GM18502 (cell line): ENCODE data around the gene PIAS1.

ENCODE experiments used
- ATAC-seq: cut with Tn5 transposase; IDR thresholded peaks from one replicate; pipeline ENCODE4 v1.9.1; 2021; ENCODE audit warnings: mild to moderate bottlenecking; ENCODE audit not compliant: unreplicated experiment, poor library complexity

Gene PIAS1

DNA sequence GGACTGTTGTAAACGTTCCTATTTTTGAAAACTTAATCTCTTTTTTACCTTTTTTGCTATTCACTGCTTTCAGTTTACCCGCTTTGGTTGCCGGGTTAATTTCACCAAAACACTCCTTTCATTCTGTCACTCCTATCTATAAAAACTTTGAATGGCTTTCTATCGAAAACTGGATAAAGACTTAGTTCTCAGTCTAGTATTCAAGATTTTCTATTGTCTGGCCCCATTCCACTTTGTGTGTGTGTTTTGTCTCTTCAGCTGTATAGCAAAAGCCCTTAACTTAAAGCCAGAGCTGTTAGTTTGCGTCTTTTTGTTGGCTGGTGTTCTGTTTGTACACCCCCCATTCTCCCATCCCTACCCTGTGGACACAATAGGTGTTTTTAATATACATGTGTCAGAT, 7.5 kb downstream of the PIAS1 start:
- no peak for ATAC-seq

DNA sequence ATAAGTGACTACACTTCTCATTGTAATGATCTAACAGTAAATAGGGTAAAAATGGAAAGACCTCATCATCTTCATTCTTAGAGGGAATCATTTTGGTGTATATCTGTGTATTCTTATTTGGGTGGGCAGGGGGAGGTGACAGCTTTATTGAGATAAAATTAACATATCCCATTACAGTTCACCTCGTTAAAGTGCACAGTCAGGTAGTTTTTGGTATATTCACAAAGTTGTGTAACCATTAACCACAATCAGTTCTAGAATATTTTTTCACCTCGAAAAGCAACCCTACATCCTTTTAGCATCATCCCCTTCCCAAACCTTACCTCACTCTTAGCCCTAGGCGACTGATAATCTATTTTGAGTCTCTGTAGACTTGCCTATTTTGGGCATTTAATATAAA, 8.1 kb downstream of the PIAS1 start:
- ATAC-seq = no peak

DNA sequence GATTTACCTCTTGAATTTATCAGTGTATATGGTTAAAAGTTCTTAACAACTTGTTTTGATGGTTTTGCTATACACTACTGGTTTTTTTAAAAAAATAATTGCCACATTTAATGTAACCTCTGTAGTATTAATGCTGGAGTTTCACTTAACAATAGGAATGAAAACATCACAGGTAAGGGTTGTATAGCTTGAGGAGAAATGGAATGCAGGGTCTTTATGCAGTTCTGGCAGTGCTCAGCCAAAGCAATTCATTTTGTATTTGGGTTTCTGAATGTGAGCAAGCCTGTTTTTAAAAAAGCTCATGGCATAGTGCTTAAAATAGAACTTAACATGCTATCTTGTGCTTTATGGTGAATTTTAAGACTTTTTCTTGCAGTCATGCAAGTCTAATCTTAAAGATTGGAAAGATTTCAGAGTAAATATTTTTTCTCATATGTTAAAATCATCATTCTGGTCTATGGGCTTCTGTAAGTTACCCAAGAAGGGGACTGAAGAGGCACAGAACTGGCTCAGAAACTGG, 8.9 kb downstream of the PIAS1 start:
- no peak for ATAC-seq

DNA sequence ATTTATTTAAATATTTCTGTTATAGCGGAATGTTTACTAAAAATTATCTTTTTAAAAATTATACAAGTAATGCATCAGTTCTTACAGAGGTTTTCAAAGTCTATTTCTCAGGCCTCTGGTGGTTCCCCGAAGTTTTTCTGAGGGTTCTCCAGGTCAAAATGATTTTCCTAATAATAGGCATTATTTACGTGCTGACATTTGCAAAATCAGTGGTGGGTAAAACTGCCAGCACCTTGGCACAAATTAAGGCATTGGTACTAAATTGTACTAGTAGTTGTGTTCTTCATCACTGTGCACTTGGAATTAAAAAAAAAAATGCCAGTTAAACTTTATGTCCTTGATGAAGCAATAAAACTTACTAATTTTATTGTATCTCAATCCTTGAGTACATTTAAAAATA, 9.5 kb downstream of the PIAS1 start:
- ATAC-seq = no peak

DNA sequence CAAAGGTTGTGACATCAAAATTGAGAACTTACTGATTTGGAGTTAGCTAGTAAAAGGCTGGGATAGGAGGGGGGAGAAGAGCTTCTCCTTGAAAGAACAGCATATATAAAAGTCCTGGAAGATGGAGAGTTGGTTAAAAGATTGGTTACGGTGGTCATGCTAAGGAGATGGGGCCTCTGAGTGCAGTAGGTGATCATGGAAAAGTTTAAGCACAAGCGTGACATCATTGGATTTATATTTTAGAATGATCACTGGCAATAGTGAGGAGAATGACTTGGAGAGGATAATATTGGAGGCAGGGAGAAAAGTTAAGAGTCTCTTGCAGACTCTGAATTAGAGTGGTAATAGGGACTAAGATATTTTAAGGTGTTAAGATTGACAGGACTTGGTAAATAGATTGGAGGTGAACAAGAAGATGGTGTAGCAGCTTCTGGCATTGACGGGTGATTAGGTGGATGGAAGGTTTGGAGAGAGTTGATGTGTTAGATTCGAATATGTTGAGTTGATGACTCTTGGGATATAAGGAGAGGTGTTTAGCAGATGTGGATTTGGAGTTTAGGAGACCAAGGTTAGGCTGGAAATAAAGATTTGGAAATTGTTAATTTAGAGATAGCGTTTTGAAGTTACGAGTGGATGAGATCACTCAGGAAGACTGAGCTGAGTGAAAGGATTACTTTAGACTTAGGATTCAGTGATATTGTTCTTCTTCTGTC, 19.6 kb downstream of the PIAS1 start:
- ATAC-seq = no peak

DNA sequence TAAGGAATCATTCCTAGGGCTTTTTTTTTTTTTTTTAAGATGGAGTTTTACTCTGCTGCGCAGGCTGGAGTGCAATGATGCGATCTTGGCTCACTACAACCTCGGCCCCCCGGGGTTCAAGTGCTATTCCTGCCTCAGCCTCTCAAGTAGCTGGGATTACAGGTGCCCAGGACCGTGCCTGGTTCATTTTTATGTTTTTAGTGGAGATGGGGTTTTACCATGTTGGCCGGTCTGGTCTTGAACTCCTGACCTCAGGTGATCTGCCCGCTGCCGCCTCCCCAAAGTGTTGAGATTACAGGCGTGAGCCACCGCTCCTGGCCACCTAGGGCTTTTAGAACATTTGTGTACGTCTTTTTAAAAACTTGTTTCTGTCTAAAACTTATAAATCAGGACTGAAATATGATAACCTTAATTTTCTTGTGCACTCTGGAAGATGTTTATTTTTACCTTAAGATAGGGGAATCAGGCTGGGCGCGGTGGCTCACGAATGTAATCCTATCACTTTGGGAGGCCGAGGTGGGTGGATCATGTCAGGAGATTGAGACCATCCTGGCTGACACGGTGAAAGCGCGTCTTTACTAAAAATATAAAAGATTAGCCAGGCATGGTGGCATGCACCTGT, 21.8 kb downstream of the PIAS1 start:
- no peak for ATAC-seq

DNA sequence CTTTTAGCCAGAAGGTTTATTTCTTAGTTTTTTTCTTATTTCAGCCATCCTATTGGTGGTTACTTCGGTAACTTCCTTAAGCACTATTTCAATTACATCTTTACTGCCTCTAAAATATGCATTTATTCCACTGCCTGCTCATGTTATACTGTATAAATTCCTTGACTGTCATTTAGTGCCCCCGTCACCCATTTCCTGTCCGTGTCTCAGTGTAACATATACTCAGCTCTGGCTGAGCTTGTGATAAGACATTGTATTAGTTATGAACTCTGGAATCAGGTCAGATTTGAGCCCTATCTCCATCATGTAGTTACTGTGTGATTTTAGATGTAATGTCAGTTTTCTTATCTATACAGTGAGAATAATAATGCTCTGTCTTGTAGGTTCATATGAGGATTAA, 24.2 kb downstream of the PIAS1 start:
- no peak for ATAC-seq

DNA sequence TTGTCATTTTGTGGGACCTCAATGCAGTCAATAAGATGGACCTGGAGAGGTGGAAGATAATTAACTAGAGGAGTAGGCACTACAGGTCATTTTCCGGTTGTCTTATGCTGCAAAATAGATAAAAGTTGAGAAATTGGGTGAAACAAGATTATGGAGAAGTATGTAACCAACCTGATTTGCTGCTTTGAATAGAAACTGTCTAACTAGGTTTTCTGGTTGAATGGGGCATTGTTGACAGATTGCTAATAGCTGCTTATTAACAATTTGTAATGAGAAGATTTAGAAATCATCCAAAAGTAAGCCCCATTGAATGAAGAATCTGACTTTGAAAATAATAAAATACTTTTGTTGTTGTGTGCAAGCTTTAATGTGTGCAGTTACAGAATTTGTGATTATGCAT, 26.2 kb downstream of the PIAS1 start:
- no peak for ATAC-seq

DNA sequence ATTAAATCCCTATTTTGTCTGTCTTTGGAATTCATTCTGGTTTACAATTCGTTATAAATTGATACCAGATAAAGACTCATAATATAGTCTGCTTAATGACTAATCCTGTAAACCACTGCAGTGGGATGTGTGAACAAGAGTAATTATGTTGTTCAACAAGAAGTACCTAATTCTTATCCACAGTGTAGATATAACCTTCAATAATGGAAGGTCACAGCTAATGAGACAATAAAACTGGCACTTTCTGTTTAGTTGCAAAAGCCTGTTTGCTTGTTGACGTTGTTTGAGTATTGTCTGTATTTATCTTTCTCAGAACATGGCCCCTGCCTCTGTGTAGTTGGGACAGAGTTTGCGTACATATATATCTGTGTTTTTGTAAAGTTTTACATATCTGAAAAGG, 26.7 kb downstream of the PIAS1 start:
- no peak for ATAC-seq

DNA sequence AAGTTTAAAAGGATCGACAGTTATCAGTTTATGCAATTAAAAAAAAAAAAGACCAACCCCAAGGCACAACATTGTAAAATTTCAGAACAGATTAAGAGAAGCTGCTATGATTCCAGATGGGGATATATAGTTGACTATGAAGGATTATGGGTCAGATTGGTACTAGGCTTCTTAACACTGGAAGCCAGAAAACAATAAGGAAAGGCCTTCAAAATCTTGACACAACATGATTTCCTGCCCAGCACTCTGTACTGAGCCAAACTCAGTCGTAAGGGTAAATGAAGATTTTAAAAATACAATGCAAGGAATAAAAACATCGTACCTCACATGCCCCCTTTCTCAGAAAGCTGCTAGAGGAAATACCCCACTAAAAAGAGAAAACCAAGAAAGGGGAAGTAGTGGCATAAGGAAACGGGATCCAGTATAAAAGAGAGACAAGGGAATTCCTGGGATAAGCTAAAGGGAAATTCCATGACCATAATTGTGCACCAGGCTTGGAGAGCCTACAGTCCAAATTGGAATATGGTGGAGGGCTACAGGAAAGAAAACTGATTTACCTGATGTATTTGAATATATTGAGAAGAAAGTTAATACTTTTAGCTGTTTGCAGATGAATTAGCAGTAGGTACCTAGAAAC, 27.9 kb downstream of the PIAS1 start:
- ATAC-seq = no peak

DNA sequence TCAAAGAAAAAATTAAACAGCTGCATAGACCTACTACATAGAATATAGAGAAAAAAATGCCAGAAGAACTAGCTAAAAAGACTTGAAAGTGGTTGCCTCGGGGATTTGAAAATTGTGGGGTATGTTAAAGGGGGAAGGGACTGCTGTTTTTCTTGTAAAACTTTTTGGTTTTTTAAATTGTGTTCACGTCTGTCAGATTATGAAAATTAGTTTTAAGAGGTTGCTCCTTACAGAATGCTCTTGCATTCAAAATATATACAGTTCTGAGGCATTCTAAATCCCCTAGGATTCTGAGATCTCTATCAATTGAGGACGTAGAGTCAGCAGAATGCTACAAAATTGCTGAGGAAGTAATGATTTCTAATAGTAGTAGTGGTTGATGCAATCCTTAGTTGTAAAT, 28.6 kb downstream of the PIAS1 start:
- ATAC-seq = no peak

DNA sequence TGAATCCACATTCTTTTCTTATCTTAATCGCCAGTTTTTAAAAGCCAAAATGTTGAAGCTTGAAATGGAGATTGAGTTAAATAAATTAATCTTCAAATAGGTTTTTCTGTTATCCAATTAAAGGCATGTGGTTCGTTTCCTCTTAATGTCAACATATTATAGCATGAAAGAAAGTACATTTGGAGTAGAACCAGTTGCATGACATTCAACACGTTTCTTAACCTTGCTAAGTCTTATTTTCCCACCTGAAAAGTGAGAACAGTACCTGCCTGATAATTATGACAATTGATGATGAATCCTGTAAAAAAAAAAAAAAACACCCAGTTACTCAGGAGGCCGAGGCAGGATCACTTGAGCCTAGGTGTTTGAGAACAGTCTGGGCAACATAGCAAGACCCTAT, 29.3 kb downstream of the PIAS1 start:
- ATAC-seq = no peak

DNA sequence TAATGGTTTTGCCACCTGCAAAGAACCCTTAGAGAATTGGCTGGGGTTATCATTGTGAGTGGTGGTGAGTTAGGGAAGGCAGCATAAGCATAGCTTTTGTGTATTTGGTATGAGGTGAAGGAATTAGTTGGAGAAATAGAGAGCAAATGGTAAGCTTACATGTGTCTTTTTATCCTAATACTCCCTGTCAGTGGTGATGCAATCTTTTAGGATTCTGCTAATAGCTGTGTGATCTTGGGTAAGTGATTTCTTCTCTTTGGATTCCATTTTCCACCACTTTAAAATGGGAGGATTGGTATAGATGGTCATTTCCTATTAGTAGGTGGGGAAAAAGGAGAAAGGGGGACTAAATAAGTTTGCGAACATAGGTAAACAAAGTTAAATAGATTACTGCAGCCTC, 30.9 kb downstream of the PIAS1 start:
- ATAC-seq = no peak

DNA sequence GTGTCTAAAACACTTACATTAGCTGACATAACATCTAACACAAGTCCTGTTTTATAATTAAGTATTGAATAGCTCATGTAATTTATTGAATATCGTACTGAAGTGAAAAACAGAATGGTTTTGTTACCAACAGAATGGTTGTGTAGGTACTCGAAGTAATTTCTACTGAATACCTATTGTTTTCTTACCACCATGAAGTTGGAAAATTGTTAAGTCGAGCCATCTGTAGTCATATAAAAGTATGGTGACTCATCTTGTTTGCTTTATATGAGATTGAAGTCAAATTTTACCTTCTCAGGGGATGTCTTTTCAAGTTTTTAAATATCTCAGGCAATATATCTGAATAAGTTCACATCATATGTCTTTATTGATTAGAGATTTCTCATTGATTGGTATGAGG, 37.6 kb downstream of the PIAS1 start:
- no peak for ATAC-seq

DNA sequence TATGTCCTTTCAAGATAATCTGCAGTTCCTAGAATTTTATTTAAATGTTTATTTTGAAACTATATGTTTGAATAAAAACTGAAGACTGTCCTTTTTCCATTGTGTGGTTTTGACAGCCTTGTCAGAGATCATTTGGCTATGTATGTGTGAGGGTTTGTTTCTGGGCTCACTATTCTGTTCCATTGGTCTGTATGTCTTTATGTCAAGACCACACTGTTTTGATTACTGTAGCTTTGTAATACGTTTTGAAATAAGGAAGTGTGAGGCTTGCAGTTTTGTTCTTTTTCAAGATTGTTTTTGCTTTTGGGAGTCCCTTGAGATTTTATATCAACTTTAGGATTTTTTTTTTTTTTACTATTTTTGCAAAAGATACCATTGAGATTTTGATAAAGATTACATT, 42.0 kb downstream of the PIAS1 start:
- no peak for ATAC-seq

DNA sequence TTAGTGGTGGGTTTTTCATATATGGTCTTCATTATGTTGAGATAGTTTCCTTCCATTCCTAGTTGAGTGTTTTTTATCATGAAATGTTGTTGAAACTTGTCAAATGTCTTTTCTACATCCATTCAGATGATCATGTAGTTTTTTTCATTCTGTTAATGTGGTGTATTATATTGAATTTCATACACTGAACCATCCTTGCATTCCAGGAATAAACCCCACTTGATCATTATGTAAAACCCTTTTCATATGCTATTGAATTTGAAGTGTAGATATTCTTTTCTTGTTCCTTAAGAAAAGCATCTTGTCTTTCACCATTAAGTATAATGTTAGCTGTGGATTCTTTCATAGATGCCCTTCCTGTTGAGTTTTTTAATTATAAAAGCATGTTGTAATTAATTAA, 42.9 kb downstream of the PIAS1 start:
- ATAC-seq = no peak

DNA sequence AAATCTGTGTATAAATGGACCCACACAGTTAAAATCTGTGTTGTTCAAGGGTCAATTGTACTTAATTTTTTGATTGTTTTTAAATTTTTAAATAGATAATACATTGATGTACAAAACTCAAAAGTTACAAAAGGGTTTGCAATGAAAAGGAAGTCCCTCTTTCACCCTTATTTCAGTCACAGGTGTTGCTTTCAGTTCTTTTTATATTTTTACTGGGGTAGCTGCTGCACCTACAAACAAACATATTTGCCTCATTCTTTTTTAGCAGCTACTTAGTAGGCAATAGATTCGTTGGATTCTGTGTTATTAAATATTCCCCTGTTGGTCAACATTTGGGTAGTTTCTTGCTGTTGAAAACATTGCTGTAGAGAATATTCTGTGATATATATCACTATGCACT, 44.4 kb downstream of the PIAS1 start:
- no peak for ATAC-seq

DNA sequence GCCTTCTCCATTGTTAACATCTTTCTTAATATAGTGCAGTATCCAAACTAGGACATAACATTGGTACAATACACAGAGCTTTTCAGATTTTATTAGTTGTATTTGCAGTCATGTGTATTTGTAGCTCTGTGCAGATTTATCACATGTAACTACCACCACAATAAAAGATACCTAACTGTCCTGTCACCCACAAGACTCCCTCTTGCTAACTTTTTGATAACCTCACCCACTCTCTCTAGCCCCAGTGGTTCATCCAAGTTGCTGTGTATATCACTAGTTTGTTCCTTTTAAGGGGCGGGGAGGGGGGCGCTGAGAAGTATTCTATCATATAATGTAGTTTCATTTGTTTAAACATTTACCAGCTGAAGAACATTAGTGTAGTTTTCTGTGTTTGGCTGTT, 46.1 kb downstream of the PIAS1 start:
- no peak for ATAC-seq

DNA sequence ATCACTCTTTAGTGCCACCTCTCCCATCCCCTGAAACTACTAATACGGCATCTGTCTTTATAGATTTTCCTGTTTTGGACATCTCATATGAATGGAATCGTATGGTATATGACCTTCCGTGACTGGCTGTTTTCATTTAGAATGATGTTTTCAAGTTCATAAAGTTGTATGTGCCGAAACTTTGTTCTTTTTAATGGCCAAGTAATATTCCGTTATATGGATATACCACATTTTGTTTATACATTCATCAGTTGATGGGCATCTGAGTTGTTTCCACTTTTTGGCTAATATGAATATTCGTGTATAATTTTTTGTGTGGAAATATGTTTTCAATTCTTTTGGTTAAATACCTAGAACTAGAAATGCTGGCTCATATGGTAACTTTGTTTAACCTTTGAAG, 49.5 kb downstream of the PIAS1 start:
- ATAC-seq = no peak

DNA sequence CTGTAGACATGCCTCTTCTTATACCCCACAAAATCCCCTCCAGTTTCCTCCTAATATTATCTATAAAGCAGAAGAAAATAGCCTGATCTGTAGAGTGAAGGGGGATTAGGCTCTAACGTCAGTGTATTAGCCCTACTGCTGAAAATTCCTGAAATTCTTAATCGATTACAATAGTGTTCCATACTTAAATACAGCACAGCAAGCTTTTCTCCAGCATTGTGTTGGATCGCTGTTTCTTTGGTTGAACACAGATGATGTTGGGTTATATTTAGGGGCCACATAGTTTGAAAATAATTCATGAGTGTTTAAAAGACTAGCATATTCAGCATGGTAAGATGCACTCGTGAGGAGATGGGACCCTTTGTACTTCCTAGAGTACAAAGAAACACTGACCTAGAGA, 52.5 kb downstream of the PIAS1 start:
- no peak for ATAC-seq

DNA sequence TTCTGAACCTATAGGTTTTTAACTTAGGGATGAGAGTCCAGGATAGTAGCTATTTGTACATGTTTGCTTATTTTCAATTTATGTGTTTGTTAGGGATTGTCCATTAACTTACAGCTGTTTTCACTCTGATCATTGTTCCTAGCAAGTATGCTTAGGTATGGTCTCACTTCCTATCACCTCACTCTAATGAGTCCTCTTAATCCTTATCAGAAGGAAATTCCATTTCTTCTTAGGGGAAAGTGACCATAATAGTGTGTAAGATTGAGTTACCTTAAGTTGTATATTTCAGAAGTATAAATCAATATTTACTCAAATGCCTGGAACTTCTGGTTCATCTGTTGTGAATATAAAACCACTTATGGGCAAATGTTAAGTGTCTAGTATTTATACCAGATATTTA, 53.0 kb downstream of the PIAS1 start:
- no peak for ATAC-seq

DNA sequence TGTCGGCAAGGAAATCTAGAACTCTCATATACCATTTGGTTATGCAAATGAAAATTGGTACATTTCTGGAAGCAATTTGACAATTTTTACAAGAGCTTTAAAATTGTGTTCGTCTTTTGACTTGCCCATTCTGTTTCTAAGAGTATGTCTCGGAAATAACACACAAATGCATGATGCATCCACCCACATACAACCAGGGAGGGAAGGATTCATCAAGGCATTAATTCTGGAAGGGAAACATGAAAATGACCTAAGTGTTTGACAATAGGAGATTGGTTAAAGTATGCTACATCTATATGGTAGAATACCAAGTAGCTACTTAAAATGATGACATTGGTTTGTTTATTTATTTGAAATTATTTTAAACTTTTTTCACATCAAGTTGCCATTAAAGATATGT, 58.6 kb downstream of the PIAS1 start:
- no peak for ATAC-seq
